Thyroid gland (tissue), 4 donors: ENCODE results near the gene DLGAP1. TPM values are rescaled to one million over a fixed set of nuclear protein-coding genes. Genes with fewer than 3 reads are reported as not detected.

ENCODE experiments used
- DNase-seq, 2 donors: peaks; one replicate each; pipeline ENCODE4 v3.0.0-alpha.2; 2019
- H3K27ac ChIP-seq, 3 donors: fragments of 200-600 bp; sonication (generic); 1 replicate in 2 of 3; 2 replicates in 1 of 3; pipeline ENCODE4 v1.5.1; 2016 to 2019; ENCODE audit warnings: mild to moderate bottlenecking in 1 of 3, moderate library complexity in 1 of 3
- H3K27me3 ChIP-seq: fragments of 200-600 bp; sonication (generic); one replicate; pipeline ENCODE4 v1.5.1; 2019
- H3K36me3 ChIP-seq, 2 donors: fragments of 200-600 bp; sonication (generic); one replicate each; pipeline ENCODE4 v1.5.1; 2016 to 2019
- H3K4me1 ChIP-seq, 2 donors: fragments of 200-600 bp; sonication (generic); one replicate each; pipeline ENCODE4 v1.5.1; 2017 to 2019
- H3K4me3 ChIP-seq, 3 donors: fragments of 200-600 bp; sonication (generic); replicated peaks in 1 of 3; 1 replicate in 2 of 3; 2 replicates in 1 of 3; pipeline ENCODE4 v1.5.1; 2016; ENCODE audit warnings: mild to moderate bottlenecking in 1 of 3
- H3K9me3 ChIP-seq: fragments of 200-600 bp; sonication (generic); one replicate; pipeline ENCODE4 v1.5.1; 2017
- POLR2A ChIP-seq, 2 donors: fragments of 450-650 bp; IDR thresholded peaks; one replicate each; pipeline ENCODE4 v1.6.1; 2017; ENCODE audit warnings: antibody characterized with exemption in 2 of 2, mild to moderate bottlenecking in 2 of 2, moderate library complexity in 1 of 2
- WGBS, 2 donors: methylation state at CpG; one replicate each; pipeline ENCODE4 v1.1.5; 2017; 5-methylcytosine and 5-hydroxymethylcytosine counted together
- intact Hi-C: fragments of 100-400 bp; cut with DNase I; formaldehyde crosslinking; loops from one replicate; pipeline ENCODE4 v1.15.1; 2023
- total RNA-seq, 4 donors: library from RNA; depleted of rRNA; stranded (reverse); fragments of >200 nt; gene quantifications; one replicate each; pipeline ENCODE4 v1.2.3, GENCODE V29; 2016
- TF ChIP-seq, protein P1 (sequence below), 6 experiments: fragments of 200-600 bp in 3 of 6; fragments of 450-650 bp in 3 of 6; sonication (generic) in 3 of 6; IDR thresholded peaks; one replicate each; pipeline ENCODE4 v1.5.1; 2016 to 2019; ENCODE audit warnings: antibody characterized with exemption in 6 of 6, mild to moderate bottlenecking in 2 of 6, inconsistent platforms in 1 of 6, moderate library complexity in 1 of 6

Gene DLGAP1
- total RNA-seq, 4 donors from 2014 or later = 0.25 to 2.7 (median 0.77) TPM

GRCh38 chr18:4416976-4417375, 38.1 kb downstream of the DLGAP1 start:
- Histone ChIP-seq H3K9me3 (no peaks in the 10 kb centered on the region), H3K4me3 (no peak overlapping the region)
- no peak for DNase-seq

DNA sequence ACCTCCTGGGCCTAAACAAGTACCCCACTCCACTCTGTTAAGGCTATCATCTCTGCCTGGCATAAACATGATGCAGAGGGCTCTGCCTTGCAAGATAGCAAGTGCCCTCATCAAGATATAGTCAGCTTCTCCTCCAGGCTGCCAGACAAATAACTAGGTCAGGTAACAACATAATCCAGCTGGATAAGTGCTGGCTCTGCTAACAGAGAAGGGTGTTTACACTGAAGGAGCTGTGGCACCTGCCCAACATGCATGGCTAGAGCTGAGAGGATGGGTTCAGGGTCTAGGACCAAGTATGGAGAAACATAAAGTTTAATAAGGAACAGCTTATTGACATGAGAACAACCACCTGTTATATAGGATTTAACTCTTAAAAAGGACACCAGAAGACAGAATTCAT, 42.8 kb downstream of the DLGAP1 start:
- intact Hi-C loops = no loop called here
- Histone ChIP-seq H3K4me1 (no peaks in the 10 kb centered on the region), H3K4me3 (no peak overlapping the region), H3K27me3 (no peaks in the 10 kb centered on the region), H3K27ac (no peak overlapping the region), H3K9me3 (no peaks in the 10 kb centered on the region), H3K36me3 (no peaks in the 10 kb centered on the region)
- DNase-seq = no peak
- TF ChIP-seq POLR2A (IDR thresholded peaks at IDR 0.05) = no peak
- TF ChIP-seq, protein P1, sequence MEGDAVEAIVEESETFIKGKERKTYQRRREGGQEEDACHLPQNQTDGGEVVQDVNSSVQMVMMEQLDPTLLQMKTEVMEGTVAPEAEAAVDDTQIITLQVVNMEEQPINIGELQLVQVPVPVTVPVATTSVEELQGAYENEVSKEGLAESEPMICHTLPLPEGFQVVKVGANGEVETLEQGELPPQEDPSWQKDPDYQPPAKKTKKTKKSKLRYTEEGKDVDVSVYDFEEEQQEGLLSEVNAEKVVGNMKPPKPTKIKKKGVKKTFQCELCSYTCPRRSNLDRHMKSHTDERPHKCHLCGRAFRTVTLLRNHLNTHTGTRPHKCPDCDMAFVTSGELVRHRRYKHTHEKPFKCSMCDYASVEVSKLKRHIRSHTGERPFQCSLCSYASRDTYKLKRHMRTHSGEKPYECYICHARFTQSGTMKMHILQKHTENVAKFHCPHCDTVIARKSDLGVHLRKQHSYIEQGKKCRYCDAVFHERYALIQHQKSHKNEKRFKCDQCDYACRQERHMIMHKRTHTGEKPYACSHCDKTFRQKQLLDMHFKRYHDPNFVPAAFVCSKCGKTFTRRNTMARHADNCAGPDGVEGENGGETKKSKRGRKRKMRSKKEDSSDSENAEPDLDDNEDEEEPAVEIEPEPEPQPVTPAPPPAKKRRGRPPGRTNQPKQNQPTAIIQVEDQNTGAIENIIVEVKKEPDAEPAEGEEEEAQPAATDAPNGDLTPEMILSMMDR (IDR thresholded peaks at IDR 0.05) = no peak

More at GRCh38 chr18:4416976-4417375, 38.1 kb downstream of the DLGAP1 start:
- no peaks in the 10 kb centered on the region for H3K27me3 ChIP-seq
- TF ChIP-seq, protein P1 (IDR thresholded peaks at IDR 0.05) = no peak
- TF ChIP-seq POLR2A (IDR thresholded peaks at IDR 0.05) = no peak
- intact Hi-C loops = no loop called here
- H3K36me3 ChIP-seq = no peaks in the 10 kb centered on the region
- no peak overlapping the region for H3K27ac ChIP-seq
- no peaks in the 10 kb centered on the region for H3K4me1 ChIP-seq
- WGBS, 2 donors = 89 to 100% methylated on average over 1 of the region's 1 CpG

- H3K4me1 ChIP-seq = no peaks in the 10 kb centered on the region
- intact Hi-C loops = no loop called here
- TF ChIP-seq, protein P1 (IDR thresholded peaks at IDR 0.05) = no peak
- TF ChIP-seq POLR2A (IDR thresholded peaks at IDR 0.05) = no peak
- H3K36me3 ChIP-seq = no peaks in the 10 kb centered on the region
- H3K27ac ChIP-seq = no peak overlapping the region
- no peaks in the 10 kb centered on the region for H3K9me3 ChIP-seq
- DNase-seq = no peak
- no peak overlapping the region for H3K4me3 ChIP-seq
- WGBS, 2 donors = 62 to 69% methylated on average over 1 of the region's 1 CpG
- H3K27me3 ChIP-seq = no peaks in the 10 kb centered on the region
Measured at GRCh38 chr18:4406856-4407255, 48.3 kb downstream of the DLGAP1 start.

DNA sequence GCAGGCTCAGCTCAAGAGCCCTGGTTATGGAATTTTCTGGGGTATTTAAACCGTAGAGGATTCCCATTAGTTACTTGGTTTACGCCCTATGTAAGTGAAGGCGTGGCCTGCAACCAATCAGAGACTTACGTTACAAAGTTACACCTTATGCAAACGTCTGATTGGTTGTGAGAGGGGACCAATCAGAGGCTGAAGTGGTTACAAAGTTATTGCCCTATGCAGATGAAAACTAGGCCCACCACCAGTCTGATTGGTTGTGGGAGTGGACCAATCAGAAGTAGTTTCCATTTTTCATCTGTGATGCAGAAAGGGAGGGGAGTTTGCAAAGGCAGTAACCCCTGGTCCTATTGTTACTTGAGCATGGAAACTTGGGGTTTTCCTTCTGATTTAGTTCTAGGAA, 49.1 kb downstream of the DLGAP1 start:
- no peak overlapping the region for H3K27ac ChIP-seq
- H3K4me1 ChIP-seq = no peaks in the 10 kb centered on the region
- 80 to 83% methylated on average over 5 of the region's 5 CpGs for WGBS, 2 donors
- DNase-seq = no peak
- H3K36me3 ChIP-seq = no peaks in the 10 kb centered on the region
- H3K27me3 ChIP-seq = no peaks in the 10 kb centered on the region
- TF ChIP-seq POLR2A (IDR thresholded peaks at IDR 0.05) = no peak
- TF ChIP-seq, protein P1 (IDR thresholded peaks at IDR 0.05) = no peak
- H3K4me3 ChIP-seq = no peak overlapping the region
- intact Hi-C loops = no loop called here
- no peaks in the 10 kb centered on the region for H3K9me3 ChIP-seq

GRCh38 chr18:4403836-4404235, 51.3 kb downstream of the DLGAP1 start:
- no peaks in the 10 kb centered on the region for H3K36me3 ChIP-seq
- WGBS, 2 donors = 58 to 72% methylated on average over 1 of the region's 1 CpG
- no peak for DNase-seq
- no peaks in the 10 kb centered on the region for H3K27me3 ChIP-seq
- H3K27ac ChIP-seq = no peak overlapping the region
- intact Hi-C loops = no loop called here
- TF ChIP-seq, protein P1 (IDR thresholded peaks at IDR 0.05) = no peak
- TF ChIP-seq POLR2A (IDR thresholded peaks at IDR 0.05) = no peak
- H3K9me3 ChIP-seq = no peaks in the 10 kb centered on the region
- no peak overlapping the region for H3K4me3 ChIP-seq
- no peaks in the 10 kb centered on the region for H3K4me1 ChIP-seq
